ENCODE measurements around the gene MYT1. TPM values are rescaled to one million over a fixed set of nuclear protein-coding genes. Genes with fewer than 3 reads are reported as not detected.

MYT1 gene
- total and polyA plus RNA-seq, 2 of the 13 experiments (the other 11 are each of a cell fraction or from before 2014, with no cell fraction given) = 0.58 to 2.5 TPM

GRCh38 chr20:64167676-64168075 lies 3.4 kb downstream of the MYT1 start:
- H3K36me3 ChIP-seq (replicated peaks in 1 of 2; ENCODE audit: control insufficient read depth in 1 of 2, insufficient read depth in 2 of 2, low read length in 2 of 2) = no peaks in the 10 kb centered on the region
- intact Hi-C loops (cut with micrococcal nuclease; ENCODE audit: unreplicated experiment) = no loop called here
- CTCF ChIA-PET (ENCODE audit: low intra/inter-chr PET ratio, low total read pairs) = no interaction called here

More at GRCh38 chr20:64167676-64168075, 3.4 kb downstream of the MYT1 start:
- no TSS peak for BruUV-seq (replicated peaks)
- WGBS (ENCODE audit: low lambda C conversion rate) = 32% methylated on average over 11 of the region's 11 CpGs
- Histone ChIP-seq H2AFZ (ENCODE audit: low read length) (no peak overlapping the region), H3K27me3 (ENCODE audit: control insufficient read depth in 1 of 2, insufficient read depth in 2 of 2, low read length in 2 of 2) (peaks cover 9 to 73% of the 10 kb centered on the region in 2 experiments), H3K9ac (ENCODE audit: insufficient read depth, low read depth, low read length) (no peak overlapping the region), H3K4me2 (ENCODE audit: low read depth, low read length) (no peak overlapping the region), H3K9me3 (ENCODE audit: low read length) (no peaks in the 10 kb centered on the region), H3K4me1 (ENCODE audit: insufficient read depth, low read length) (peaks cover 11% of the 10 kb centered on the region), H3K79me2 (ENCODE audit: insufficient read depth, low read length) (no peaks in the 10 kb centered on the region), H3K4me3 (replicated peaks in 1 of 3; ENCODE audit: insufficient read depth in 1 of 3, low read depth in 2 of 3, low read length in 3 of 3) (no peak overlapping the region), H4K20me1 (ENCODE audit: insufficient read depth, low read length) (peaks cover 1% of the 10 kb centered on the region; the same call in 1 of the 2 replicates), H3K27ac (ENCODE audit: extremely low read length, insufficient read depth, low read length) (no peak overlapping the region)
- FAIRE-seq = no peak
- no peak for ATAC-seq
- in situ Hi-C loops (cut with HindIII; ENCODE audit: extremely low pct_ligation_motif_present, low pct_unique_long_range_greater_than_20kb) = no loop called here
- TF ChIP-seq HHEX (CRISPR knock-in tag; IDR thresholded peaks at IDR 0.05) = no peak
- TF ChIP-seq, protein P1, sequence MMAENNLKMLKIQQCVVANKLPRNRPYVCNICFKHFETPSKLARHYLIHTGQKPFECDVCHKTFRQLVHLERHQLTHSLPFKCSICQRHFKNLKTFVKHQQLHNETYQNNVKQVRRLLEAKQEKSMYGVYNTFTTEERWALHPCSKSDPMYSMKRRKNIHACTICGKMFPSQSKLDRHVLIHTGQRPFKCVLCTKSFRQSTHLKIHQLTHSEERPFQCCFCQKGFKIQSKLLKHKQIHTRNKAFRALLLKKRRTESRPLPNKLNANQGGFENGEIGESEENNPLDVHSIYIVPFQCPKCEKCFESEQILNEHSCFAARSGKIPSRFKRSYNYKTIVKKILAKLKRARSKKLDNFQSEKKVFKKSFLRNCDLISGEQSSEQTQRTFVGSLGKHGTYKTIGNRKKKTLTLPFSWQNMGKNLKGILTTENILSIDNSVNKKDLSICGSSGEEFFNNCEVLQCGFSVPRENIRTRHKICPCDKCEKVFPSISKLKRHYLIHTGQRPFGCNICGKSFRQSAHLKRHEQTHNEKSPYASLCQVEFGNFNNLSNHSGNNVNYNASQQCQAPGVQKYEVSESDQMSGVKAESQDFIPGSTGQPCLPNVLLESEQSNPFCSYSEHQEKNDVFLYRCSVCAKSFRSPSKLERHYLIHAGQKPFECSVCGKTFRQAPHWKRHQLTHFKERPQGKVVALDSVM (CRISPR knock-in tag; IDR thresholded peaks at IDR 0.05) = no peak
- TF ChIP-seq SRSF4 (IDR thresholded peaks at IDR 0.05; ENCODE audit: low read depth, low read length, poor library complexity, severe bottlenecking) = no peak
- no peak for TF ChIP-seq ZNF598 (CRISPR knock-in tag; IDR thresholded peaks at IDR 0.05; ENCODE audit: borderline replicate concordance)
- TF ChIP-seq IRF1 (CRISPR knock-in tag; IDR thresholded peaks at IDR 0.05; ENCODE audit: low read depth) = no peak
- no peak for TF ChIP-seq ZNF841 (CRISPR knock-in tag; IDR thresholded peaks at IDR 0.05; ENCODE audit: borderline replicate concordance)
- TF ChIP-seq, protein P2, sequence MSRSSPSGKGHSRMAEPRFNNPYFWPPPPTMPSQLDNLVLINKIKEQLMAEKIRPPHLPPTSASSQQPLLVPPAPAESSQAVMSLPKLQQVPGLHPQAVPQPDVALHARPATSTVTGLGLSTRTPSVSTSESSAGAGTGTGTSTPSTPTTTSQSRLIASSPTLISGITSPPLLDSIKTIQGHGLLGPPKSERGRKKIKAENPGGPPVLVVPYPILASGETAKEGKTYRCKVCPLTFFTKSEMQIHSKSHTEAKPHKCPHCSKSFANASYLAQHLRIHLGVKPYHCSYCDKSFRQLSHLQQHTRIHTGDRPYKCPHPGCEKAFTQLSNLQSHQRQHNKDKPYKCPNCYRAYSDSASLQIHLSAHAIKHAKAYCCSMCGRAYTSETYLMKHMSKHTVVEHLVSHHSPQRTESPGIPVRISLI (CRISPR knock-in tag; IDR thresholded peaks at IDR 0.05; ENCODE audit: borderline replicate concordance) = no peak
- TF ChIP-seq MBNL3 (CRISPR knock-in tag; conservative IDR thresholded peaks at IDR 0.05) = no peak
- TF ChIP-seq SNAI1 (CRISPR knock-in tag; IDR thresholded peaks at IDR 0.05; ENCODE audit: borderline replicate concordance) = no peak
- TF ChIP-seq YY1 (IDR thresholded peaks at IDR 0.05; ENCODE audit: insufficient read depth, insufficient replicate concordance, low read depth, low read length) = no peak
- TF ChIP-seq TBL1XR1 (IDR thresholded peaks at IDR 0.05; ENCODE audit: borderline replicate concordance, low read length, partially characterized antibody) = no peak
- no peak for TF ChIP-seq BCLAF1 (IDR thresholded peaks at IDR 0.05)
- TF ChIP-seq ARNTL (CRISPR knock-in tag; IDR thresholded peaks at IDR 0.05) = no peak
- no peak for DNase-seq (ENCODE audit: low spot score)
- POLR2A ChIA-PET = no interaction called here

All from HepG2 (cell line).